Lower leg skin (tissue), 4 donors: ENCODE measurements around the gene C3orf18. TPM values are rescaled to one million over a fixed set of nuclear protein-coding genes. Genes with fewer than 3 reads are reported as not detected.

ENCODE experiments used
- DNase-seq, 2 donors: peaks; one replicate each; pipeline ENCODE4 v3.0.0-alpha.2; 2019; ENCODE audit warnings: low spot score in 2 of 2
- H3K4me3 ChIP-seq: fragments of 200-600 bp; sonication (generic); 2 replicates; pipeline ENCODE4 v1.5.1; 2017; ENCODE audit warnings: mild to moderate bottlenecking, low read depth; ENCODE audit not compliant: poor library complexity, severe bottlenecking
- POLR2A ChIP-seq, 2 donors: fragments of 450-650 bp; IDR thresholded peaks; one replicate each; pipeline ENCODE4 v1.6.1; 2016 to 2017; ENCODE audit warnings: antibody characterized with exemption in 2 of 2, mild to moderate bottlenecking in 1 of 2, moderate library complexity in 1 of 2
- WGBS, 2 donors: methylation state at CpG; one replicate each; pipeline ENCODE4 v1.1.5; 2018; 5-methylcytosine and 5-hydroxymethylcytosine counted together
- intact Hi-C: fragments of 100-400 bp; cut with DNase I; formaldehyde crosslinking; loops from one replicate; pipeline ENCODE4 v1.15.0; 2023; ENCODE audit warnings: low total_unique reads
- total RNA-seq, 4 donors: library from RNA; depleted of rRNA; stranded (reverse); fragments of >200 nt; gene quantifications; one replicate each; pipeline ENCODE4 v1.1.0, GENCODE V29; 2016
- TF ChIP-seq, protein P1 (sequence below), 3 donors: fragments of 450-650 bp; IDR thresholded peaks; one replicate each; pipeline ENCODE4 v1.5.1; 2016; ENCODE audit warnings: antibody characterized with exemption in 3 of 3, mild to moderate bottlenecking in 3 of 3, moderate library complexity in 2 of 3

C3orf18 gene
- total RNA-seq, 4 donors from 2014 or later, result 0.27 to 3.9 (median 2.0) TPM

GRCh38 chr3:50524746-50525145, 42.8 kb downstream of the C3orf18 start:
- DNase-seq, result no peak
- no peak for TF ChIP-seq POLR2A (IDR thresholded peaks at IDR 0.05)
- TF ChIP-seq, protein P1, sequence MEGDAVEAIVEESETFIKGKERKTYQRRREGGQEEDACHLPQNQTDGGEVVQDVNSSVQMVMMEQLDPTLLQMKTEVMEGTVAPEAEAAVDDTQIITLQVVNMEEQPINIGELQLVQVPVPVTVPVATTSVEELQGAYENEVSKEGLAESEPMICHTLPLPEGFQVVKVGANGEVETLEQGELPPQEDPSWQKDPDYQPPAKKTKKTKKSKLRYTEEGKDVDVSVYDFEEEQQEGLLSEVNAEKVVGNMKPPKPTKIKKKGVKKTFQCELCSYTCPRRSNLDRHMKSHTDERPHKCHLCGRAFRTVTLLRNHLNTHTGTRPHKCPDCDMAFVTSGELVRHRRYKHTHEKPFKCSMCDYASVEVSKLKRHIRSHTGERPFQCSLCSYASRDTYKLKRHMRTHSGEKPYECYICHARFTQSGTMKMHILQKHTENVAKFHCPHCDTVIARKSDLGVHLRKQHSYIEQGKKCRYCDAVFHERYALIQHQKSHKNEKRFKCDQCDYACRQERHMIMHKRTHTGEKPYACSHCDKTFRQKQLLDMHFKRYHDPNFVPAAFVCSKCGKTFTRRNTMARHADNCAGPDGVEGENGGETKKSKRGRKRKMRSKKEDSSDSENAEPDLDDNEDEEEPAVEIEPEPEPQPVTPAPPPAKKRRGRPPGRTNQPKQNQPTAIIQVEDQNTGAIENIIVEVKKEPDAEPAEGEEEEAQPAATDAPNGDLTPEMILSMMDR (IDR thresholded peaks at IDR 0.05), result no peak
- H3K4me3 ChIP-seq, result no peak overlapping the region
- intact Hi-C loops, result no loop called here
- 85 to 89% methylated on average over 5 of the region's 5 CpGs for WGBS, 2 donors

DNA sequence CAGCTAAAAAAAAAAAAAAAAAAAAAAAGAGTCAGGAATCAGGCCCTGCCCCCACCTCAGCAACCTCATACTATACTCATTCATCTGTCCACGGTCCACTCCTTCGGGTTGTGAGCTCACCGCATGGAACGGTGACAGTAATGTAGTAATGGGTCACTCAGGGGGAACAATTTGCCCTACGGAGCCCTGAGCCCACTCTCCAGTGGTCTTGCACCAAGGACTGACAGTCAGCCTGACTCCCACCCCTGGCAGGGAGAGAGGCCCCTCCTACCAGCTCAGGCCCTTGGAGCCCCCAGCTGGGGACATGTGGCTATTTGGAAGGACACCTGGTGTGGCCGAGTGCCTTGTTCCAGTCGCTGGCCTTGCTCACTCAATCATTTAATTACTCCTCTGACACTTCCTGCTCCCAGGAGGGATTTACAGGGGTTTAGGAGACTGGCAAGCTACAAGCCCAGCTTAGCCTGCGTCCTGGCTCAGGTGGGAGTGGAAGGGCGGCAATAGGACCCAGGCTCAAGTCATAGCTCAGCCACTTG, 44.2 kb downstream of the C3orf18 start:
- no peak for DNase-seq
- WGBS, 2 donors, result 74 to 79% methylated on average over 9 of the region's 9 CpGs
- TF ChIP-seq, protein P1 (IDR thresholded peaks at IDR 0.05), result no peak
- TF ChIP-seq POLR2A (IDR thresholded peaks at IDR 0.05), result no peak
- H3K4me3 ChIP-seq, result no peak overlapping the region
- intact Hi-C loops, result no loop called here

- H3K4me3 ChIP-seq, result no peak overlapping the region
- no peak for DNase-seq
- intact Hi-C loops, result no loop called here
- TF ChIP-seq, protein P1 (IDR thresholded peaks at IDR 0.05), result no peak
- no peak for TF ChIP-seq POLR2A (IDR thresholded peaks at IDR 0.05)
- 48 to 63% methylated on average over 5 of the region's 5 CpGs for WGBS, 2 donors
Observed at GRCh38 chr3:50521572-50521971, 46.0 kb downstream of the C3orf18 start.

- 57 to 60% methylated on average over 3 of the region's 3 CpGs for WGBS, 2 donors
- no peak for DNase-seq
- intact Hi-C loops, result no loop called here
- no peak overlapping the region for H3K4me3 ChIP-seq
- no peak for TF ChIP-seq POLR2A (IDR thresholded peaks at IDR 0.05)
- TF ChIP-seq, protein P1 (IDR thresholded peaks at IDR 0.05), result no peak
Observed at GRCh38 chr3:50520849-50521248, 46.7 kb downstream of the C3orf18 start.

DNA sequence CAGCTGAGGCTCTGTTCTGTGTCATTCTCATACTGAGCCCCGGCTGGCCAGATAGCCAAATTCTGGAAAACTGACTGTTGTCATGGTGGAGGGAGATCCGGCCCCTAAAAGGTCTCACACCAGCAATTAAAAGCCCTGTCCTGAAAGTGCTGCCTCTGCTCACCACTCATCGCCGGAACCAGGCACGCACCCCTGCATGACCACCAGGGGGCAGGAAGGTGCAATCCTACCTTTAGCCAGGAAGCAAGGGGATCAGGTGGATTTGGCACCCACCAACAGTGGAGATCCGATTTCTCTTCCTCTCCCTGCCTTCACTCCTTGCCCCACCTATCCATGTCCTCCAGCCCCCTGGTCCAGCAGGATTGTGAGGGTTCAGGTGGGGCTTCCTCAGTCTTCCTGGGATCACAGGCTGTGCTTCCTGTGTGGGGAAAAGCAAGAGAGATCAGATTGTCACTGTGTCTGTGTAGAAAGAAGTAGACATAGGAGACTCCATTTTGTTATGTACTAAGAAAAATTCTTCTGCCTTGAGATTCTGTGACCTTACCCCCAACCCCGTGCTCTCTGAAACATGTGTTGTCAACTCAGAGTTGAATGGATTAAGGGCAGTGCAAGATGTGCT, 48.0 kb downstream of the C3orf18 start:
- H3K4me3 ChIP-seq, result no peak overlapping the region
- intact Hi-C loops, result no loop called here
- WGBS, 2 donors, result 19 to 20% methylated on average over 7 of the region's 7 CpGs
- DNase-seq, result peak; percentile 32 to 91
- TF ChIP-seq, protein P1 (IDR thresholded peaks at IDR 0.05), result peak in 1 of 3 donors; percentile 68
- no peak for TF ChIP-seq POLR2A (IDR thresholded peaks at IDR 0.05)

- intact Hi-C loops, result no loop called here
- 86 to 87% methylated on average over 7 of the region's 7 CpGs for WGBS, 2 donors
- no peak overlapping the region for H3K4me3 ChIP-seq
- no peak for TF ChIP-seq POLR2A (IDR thresholded peaks at IDR 0.05)
- TF ChIP-seq, protein P1 (IDR thresholded peaks at IDR 0.05), result no peak
- no peak for DNase-seq
Observed at GRCh38 chr3:50518436-50518835, 49.1 kb downstream of the C3orf18 start.
